SW 1271 (cell line): ENCODE measurements around the gene TSPEAR.
"Not testable (repeated sequence)": the region's sequence is repeated elsewhere in the genome, so short reads cannot be mapped to it uniquely, and the experiment has no call there.

Source experiments
- DNase-seq, 2 experiments: peaks; one replicate each; lab custom pipeline; 2025; lab: John Stamatoyannopoulos, UW

The TSPEAR gene

DNA sequence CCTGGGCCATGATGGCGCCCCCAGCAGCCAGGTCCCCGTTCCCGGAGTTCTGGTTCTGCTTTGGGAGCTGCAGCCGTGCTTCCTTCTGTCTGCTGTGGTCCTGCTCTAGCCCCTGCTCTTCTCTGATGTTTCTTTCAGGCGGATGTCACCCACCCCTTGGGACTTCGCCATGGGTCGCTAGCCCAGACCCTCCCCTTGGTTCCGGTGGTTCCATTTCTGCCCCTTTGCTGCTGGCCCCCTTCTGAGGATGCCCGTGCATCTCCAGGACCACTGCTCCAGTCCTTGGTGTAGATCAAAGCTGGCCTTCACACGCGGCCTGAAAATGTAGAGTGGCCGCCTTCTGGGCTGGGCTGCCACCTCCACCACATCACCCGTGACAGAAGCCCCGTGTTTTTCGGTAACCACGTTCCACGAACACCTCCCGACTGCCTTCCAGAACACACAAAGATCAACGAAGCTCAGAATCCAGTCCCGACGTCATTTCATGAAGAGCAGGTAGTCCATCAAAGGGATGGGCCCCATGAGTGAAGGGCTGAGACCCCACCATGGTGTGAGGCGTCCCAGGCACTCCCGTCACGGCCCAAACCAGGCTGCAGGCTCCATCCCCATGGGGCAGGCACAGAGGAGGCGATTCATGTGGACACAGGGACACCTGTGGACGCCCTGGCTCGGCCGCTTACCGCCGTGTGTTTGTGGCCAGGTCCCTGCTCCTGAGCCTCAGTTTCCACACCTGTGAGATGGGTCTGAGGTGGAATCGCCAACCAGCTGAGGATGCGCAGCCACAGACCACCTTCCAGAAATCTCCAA is 195.8 kb downstream of the TSPEAR start:
- no peak for DNase-seq

- DNase-seq, result no peak
These were observed 196.5 kb downstream of the TSPEAR start for GRCh38 chr21:44514746-44515358.

DNA sequence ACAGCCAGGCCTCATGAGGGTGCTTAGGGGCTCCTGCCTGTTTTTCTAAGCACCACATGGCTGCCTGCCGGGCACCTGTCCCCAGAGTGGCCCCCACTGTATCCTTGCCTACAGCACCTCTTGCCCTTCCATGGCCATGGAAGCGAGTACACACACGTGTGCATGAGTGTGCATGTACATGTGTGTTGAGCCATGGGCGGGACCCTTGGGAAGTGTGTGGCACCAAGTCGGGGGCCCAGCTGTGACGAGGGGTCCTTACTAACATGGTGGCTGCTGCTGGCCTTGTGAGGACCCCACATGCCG is 197.2 kb downstream of the TSPEAR start:
- DNase-seq, result no peak

DNA sequence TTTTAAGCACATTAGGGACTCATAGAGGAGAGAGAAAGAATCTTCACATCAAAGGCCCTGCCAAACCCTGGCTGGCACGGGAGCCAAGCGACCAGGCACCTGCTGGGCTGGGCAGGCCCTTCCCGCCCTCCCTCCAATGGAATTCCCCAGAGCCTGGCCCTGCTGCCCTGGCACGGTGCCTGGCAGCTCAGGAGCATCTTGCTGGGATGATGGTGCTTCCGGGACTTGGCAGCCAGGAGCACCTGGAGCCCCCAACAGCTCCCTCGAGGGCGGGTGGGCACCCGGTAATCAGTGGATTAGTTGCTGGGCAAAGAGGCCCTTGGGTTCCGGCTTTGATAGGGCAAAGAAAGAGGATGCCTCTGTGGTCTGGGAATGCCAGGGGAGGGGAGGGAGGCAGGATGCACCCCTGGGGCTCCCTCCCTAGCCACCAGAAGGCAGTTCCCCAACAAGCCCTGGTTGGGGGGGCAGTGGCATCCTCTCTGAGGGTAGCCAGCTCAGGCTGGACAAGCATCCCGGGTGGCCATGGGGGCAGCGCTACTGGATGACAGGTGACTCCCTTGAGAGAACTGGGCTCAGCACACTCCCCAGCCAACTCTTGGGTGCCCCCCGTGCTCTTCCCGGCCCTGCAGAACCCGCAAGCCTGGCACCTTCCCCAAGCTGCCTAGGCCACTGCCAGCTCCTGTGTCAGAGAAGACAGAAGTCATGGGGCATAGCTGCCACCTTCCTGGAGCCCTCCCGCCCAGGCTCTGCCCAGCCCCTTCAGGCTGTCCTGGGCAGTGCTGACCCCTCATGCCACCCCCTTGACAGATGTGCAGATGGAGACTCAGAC is 197.8 kb downstream of the TSPEAR start:
- DNase-seq, result no peak

DNA sequence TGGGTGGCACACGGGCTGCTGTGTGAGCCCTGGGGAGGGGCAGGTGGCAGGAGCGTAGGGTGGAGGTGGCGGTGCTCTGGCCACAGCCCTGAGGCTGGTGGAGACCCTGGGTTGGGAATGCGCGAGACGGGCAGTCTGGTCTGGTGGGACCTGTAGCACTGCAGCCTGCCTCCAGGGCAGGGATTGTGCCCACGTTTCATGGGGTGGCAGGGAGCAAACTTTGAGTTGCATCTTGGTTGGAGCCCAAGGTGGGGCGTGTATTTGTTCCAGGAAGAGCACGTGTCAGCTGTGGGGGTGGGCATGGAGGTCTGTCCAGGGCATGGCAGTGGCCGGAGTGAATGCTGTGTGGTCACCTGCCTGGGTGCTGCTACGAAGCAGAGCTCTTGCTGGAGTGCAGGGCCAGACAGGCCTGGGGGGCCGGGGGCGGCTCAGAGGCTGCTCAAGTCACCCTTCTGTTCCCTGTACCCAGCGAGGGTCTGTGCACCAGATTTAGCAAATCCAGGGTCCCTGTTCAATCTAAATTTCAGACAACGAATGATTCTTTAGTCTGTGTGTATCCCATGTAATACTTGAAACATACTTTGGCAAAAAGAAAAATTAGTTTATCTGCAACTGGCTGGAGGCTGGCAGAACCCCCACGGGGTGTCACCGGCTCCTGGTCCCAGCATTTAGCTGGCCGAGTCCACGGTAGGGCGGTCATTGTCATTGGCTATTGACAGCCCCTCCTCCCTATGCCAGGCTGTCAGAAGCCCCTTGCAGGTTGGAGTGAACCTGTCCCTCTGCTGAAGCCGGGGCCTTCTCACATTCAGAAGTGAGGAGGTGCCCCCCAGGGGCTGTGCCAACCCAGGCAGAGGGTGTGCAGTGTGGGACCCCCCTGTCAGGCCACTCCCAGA is 198.6 kb downstream of the TSPEAR start:
- no peak for DNase-seq

DNA sequence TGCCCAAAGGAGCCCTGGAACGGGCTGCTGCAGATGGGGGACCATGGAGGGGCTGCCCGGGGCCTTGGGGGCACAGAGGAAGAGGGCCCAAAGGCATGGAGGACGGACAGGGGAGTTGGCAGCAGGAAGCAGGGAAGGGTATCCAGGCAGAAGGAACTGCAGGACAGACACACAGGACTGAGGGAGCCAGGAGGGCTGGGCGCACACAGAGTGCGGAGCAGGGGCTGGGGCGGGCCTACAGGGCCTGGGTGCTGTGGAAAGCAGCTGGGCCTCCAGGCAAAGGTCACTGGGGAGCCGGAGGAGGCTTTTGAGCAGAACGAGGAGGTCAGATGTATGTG is 199.5 kb downstream of the TSPEAR start:
- DNase-seq, result no peak

DNA sequence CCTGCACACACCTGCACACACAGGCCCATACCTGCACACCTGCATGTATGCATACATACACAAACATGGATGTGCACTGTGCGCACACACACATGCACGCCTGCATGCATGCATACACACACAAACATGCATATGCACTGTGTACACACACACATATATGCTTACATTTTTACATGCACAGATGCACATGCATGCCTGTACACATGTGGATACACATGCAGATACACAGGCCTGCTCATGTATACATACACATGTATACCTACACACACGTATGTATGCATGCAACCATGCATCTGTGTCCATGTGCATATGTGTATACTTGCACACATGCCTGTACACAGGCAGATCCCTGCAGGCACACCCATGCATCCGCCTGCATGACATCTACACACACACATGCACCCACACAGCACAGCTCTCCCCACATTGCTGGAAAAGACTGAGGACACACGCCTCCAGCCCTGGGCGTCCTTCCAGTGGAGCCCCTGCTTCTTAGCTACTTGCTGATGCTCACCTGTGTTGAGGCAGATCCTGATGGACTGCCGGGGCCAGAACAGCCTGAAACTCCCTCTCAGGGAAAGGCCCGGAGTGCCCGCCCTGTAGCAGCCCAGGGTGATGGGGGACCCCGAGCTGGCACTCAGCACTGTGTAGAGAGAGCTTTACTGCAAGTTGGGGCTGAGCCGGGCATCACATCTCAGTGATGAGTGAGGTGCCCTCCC is 200.0 kb downstream of the TSPEAR start:
- no peak for DNase-seq

- peak in 1 of 2 experiments; percentile 18 for DNase-seq
These were observed 200.7 kb downstream of the TSPEAR start for GRCh38 chr21:44510508-44511218.

DNA sequence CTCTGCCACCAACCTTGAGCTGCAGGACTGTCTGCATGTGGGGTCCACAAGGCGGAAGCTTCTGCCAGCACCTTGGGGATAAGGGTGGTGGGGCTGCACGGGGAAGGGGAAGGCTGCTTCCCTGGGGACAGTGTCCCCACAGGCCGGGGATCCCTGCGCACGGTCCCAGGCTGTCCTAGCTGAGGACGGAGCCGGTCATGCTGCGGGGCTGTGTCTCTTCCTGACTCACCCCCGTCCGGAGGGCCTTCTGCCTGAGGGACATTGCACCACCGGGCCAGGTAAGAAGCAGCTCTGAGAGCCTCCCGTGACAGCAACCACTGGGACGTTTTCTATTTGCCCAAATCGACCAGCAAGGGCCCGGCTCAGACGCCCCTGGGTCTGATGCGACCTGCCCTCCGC is 201.3 kb downstream of the TSPEAR start:
- DNase-seq, result no peak

GRCh38 chr21:44509539-44509938 is 201.8 kb downstream of the TSPEAR start:
- peak in 1 of 2 experiments; percentile 49 for DNase-seq

- DNase-seq, result no peak
These were observed 202.5 kb downstream of the TSPEAR start for GRCh38 chr21:44508711-44509445.

DNA sequence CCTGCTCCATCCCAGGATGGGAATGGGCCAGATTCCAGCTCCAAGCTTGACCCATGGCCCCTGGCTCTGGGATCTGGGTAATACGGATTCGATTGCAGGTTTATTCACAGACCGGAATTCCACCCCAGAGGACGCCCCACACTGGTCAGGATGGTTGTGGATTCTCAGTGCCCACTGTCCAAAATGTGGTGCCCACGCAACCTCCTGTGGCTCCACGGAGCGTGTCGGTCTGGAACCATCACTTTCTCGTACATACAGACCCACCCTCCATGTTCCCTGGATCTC is 203.0 kb downstream of the TSPEAR start:
- DNase-seq, result no peak

DNA sequence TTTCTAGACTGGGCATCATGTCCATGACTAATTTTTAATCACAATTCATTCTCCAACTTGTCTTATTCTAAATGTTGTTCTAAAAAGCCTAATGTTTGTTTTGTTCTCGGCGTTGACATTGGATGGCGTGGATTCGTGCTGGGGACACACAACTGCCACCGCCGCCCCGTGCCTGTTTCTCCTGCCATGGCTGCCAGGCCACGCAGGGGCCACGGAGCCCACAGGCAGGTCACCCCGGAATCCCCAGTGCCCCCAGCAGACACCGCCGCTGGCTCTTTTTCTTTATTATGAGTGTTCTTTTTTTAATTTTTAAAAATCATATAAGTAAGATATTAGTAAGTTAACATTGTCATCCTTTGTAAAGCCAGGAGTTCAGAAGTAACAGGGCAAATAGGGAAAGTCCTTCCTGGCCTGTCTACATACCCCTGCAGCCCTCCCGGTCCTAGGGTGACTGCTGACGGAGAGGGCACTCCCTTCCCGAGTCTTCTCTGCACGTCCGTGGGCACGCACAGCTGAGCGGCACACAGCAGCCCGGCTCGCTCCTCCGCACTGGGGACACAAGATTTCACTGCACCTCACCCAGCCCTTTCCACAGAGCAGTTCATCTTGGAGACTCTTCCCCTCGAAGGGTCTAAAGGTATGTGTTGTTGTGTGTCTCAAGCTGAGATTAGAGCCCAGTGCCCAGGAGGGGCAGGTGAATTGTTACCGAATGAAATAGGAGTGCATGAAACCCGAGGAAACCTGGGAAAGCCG is 203.5 kb downstream of the TSPEAR start:
- no peak for DNase-seq

DNA sequence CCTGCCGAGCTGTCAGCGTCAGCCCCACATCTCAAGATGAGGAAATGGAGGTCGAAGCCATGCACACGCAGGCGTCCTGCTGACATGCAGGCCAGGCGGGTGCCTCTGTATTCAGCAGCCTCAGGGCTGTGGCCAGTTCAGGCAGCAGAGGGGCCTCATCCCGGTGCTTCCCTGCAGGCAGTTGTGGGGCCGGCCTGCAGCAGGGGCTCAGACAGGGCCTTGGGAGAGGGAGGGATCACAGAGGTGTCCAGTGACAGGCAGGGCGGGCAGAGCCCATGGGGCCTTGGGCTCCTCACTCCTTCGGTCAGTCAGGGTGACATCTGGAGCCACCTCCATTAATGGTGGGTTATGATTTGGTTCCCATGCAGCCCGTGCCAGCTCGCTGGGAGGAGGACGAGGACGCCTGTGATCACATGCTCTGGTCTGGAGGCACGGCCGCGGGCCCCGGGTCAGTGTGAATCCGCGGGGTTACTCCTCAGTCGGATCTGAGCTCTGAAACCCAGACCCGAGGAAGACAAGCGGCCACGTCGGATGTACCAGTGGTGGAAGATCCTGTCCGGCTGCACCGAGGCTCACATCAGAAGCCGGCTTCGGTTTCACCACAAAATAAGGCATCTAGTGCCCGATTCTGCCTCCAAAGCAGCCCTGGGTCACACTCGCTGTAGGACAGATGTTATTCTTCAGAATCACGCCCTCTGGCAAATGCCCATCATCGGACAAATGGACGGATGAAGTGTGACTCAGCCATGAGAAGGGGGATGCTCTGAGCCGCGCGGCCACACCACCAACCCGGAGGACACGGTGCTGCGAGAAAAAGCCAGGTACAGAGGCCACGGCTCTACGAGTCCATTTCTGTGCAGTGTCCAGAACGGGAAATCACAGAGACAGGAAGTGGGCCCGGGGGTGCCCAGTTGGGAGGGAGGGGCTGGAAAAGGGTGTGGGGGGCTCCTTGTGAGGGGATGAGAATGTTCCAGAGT is 204.8 kb downstream of the TSPEAR start:
- no peak for DNase-seq

DNA sequence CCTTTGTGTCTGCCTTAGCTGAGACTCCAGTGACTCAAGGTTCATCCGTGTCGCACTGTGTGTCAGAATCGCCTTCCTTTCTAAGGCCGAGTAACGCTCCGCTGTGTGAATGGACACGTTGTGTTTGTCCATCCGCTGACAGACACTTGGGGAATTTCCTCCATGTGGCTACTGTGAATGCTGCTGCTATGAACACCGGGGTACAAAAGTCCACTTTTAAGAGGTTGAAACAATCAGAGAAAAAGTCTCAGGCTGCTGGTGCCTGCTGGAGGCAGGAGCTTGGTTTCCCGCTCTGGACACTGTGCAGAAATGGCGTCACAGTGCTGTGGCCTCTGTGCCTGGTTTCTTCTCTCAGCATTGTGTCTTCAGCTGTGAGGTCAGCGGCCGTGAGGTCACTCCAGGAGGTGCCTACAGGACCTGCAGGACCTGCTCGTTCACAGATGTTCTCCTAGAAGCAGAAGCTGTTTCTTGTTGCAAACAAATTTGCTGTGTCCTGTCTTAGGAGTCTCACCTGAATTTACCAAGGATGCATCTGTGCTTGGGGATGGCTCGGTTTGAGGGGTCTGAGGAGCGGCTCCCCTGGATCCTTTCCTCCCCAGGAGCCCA is 205.6 kb downstream of the TSPEAR start:
- no peak for DNase-seq

DNA sequence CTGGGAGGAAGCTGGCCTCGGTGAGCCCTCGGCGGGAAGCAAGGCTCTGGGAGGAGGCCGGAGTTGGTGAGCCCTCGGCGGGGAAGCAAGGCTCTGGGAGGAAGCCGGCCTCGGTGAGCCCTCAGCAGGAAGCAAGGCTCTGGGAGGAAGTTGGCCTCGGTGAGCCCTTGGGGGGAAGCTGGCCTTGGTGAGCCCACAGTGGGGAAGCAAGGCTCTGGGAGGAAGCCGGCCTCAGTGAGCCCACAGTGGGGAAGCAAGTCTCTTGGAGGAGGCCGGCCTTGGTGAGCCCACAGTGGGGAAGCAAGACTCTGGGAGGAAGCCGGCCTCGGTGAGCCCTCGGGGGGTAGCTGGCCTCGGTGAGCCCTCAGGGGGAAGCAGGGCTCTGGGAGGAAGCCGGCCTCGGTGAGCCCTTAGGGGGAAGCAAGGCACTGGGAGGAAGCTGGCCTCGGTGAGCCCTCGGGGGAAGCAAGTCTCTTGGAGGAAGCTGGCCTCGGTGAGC is 207.4 kb downstream of the TSPEAR start:
- DNase-seq, result no peak

GRCh38 chr21:44503006-44503889 is 208.1 kb downstream of the TSPEAR start:
- not testable (repeated sequence) for DNase-seq
